ENCODE measurements around the gene GLRX. TPM values are rescaled to one million over a fixed set of nuclear protein-coding genes. Genes with fewer than 3 reads are reported as not detected.
"Not testable (repeated sequence)": the region's sequence is repeated elsewhere in the genome, so short reads cannot be mapped to it uniquely, and the experiment has no call there.

GLRX gene
- total RNA-seq, 2 experiments from 2014 or later: 21.0 to 31.5 TPM

DNA sequence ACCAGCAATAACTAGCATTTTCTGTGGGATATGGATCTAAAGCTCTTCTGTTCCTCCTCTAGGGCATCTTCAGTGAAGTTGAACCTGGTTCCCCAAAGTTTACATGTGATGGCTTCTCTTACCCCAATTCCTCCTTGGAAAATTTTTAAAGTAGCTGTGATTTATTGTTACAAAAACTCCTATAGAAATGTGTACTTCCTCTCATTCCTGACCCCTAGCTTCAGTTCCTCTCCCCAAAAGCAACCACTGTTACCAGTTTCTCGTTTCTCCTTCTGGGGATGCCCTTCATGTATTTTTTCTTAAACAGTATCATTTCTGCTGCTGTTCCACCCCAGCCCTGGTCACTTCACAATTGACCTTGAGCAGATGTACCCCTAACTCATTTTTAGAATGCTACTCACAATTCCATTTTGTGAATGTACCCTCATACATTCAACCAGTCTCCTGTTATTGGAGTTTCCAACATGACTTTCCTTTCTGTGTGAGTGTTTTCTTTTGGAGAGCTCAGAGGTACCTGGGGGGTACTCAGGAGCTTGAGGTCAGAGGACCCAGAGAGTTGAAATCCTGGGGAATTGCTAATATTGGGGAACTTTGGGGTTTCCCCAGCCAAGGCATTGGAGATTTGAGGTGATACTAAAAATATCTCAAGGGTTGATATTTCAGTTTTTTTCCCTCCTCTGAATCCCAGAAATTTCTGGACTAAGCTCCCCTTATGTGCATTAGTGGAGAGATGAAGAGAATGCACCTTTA, 18.6 kb upstream of the GLRX start:
- H3K27me3 Mint-ChIP-seq: no peaks in the 10 kb centered on the region
- no peak for ATAC-seq
- no peak for DNase-seq
- POLR2A ChIA-PET: interaction anchor here (1.0 kb wide), 1 partner anchor 7 kb away, joined by 4 read pairs; no protein-coding TSS in a partner anchor
- no peaks in the 10 kb centered on the region for H3K36me3 Mint-ChIP-seq (ENCODE audit: low read depth)
- peaks cover 32% of the 10 kb centered on the region for H3K4me1 Mint-ChIP-seq
- intact Hi-C loops (cut with DNase I, micrococcal nuclease): loop anchor here in 1 of 2 experiments (10.0 kb wide), 1 partner anchor 556 kb away; the partner anchor contains the start of gene MCTP1
- H3K4me3 Mint-ChIP-seq: no peak overlapping the region
- no peaks in the 10 kb centered on the region for H3K9me3 Mint-ChIP-seq (ENCODE audit: low read depth)
- no peak overlapping the region for H3K27ac Mint-ChIP-seq
- CTCF ChIA-PET: interaction anchor here (0.7 to 2.1 kb wide), 7 partner anchors 13 to 195 kb away, joined by 3 to 17 read pairs (median 4); partner anchors contain the start of genes GLRX and RFESD

DNA sequence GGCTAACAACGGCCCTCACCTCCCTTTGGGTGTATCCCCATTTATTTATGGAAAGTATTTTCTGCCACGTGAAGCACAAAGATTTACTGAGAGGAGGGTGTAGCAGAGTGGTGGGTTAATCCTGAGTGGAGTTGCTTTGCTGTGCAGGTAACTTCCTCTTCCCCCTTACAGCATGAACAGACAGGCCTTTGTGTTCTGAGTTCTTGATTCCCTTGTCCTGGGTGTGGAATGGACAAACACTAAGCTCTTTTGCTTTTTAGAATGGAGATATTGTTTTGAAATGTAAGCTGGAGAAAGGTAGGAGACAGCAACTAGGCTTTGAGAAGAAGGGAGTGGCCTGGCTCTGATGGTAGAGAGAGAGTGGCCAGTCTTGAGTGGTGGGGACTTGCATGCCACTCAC, 17.1 kb upstream of the GLRX start:
- no peaks in the 10 kb centered on the region for H3K36me3 Mint-ChIP-seq (ENCODE audit: low read depth)
- peak overlapping the region; percentile 51 for H3K27ac Mint-ChIP-seq
- DNase-seq (no peak), ATAC-seq (no peak)
- CTCF ChIA-PET: interaction anchor here (0.7 to 1.7 kb wide), 4 partner anchors 24 to 176 kb away, joined by 3 to 7 read pairs (median 3); no protein-coding TSS in a partner anchor
- intact Hi-C loops (cut with DNase I, micrococcal nuclease): loop anchor here in 1 of 2 experiments (10.0 kb wide), 1 partner anchor 555 kb away; the partner anchor contains the start of gene MCTP1
- H3K27me3 Mint-ChIP-seq: no peaks in the 10 kb centered on the region
- H3K9me3 Mint-ChIP-seq (ENCODE audit: low read depth): no peaks in the 10 kb centered on the region
- POLR2A ChIA-PET: no interaction called here
- H3K4me3 Mint-ChIP-seq: no peak overlapping the region
- H3K4me1 Mint-ChIP-seq: peaks cover 41% of the 10 kb centered on the region

DNA sequence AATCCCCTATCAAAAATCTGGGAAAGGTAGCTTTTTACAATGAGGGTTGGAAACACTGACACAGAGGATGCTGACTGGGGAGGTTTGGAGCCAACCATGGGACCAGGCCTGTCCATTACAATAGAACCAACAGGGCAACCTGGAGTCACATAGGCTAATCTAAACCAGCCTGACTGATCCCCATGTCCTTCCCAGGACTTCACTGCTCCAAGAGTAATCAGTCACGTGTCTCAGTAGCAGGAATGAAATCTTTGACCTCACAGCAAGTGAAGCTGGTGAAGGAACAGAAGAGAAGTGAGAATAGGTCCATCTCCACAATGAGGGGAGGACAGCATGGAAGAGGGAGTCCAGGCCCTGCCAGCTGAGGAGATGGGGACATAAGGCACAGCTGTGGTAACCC, 16.0 kb upstream of the GLRX start:
- Mint-ChIP-seq H3K27me3 (no peaks in the 10 kb centered on the region), H3K27ac (no peak overlapping the region), H3K9me3 (ENCODE audit: low read depth) (no peaks in the 10 kb centered on the region), H3K4me1 (peaks cover 49% of the 10 kb centered on the region), H3K4me3 (no peak overlapping the region), H3K36me3 (ENCODE audit: low read depth) (no peaks in the 10 kb centered on the region)
- intact Hi-C loops (cut with DNase I, micrococcal nuclease): no loop called here
- POLR2A ChIA-PET: interaction anchor here (0.6 to 0.8 kb wide), 2 partner anchors 15 to 32 kb away, joined by 3 read pairs; no protein-coding TSS in a partner anchor
- ATAC-seq (no peak), DNase-seq (no peak)
- CTCF ChIA-PET: interaction anchor here (0.5 to 1.7 kb wide), 5 partner anchors 11 to 174 kb away, joined by 3 to 10 read pairs (median 4); no protein-coding TSS in a partner anchor

DNA sequence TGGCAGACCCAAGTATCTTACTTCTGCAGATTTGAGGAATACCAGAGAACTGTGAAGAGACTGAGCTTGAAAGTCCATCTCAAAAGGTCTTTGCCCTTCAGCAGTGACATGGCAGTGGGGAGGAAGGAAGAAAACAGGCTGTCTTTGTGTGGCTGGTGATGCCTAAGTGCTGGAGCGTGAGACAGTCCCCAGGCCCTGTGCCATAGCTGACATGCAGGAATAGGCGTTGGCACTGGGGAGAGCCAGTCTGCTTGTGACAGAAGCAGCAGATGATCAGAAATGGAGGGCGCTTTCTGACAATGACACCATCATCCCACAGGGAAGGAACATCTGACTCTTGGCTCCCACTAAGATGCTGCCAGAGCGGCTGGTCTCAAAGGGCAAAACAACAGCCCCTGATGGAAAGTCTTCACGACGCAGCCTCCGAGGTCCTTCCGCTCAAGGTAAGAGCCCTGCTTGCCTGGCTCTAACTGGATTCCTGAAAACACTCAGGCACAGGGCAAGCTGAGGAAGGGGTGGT, 15.5 kb upstream of the GLRX start:
- H3K27me3 Mint-ChIP-seq: no peaks in the 10 kb centered on the region
- H3K4me1 Mint-ChIP-seq: peaks cover 46% of the 10 kb centered on the region
- H3K4me3 Mint-ChIP-seq: no peak overlapping the region
- POLR2A ChIA-PET: interaction anchor here (0.6 to 0.8 kb wide), 2 partner anchors 14 to 97 kb away, joined by 3 to 4 read pairs; no protein-coding TSS in a partner anchor
- no peaks in the 10 kb centered on the region for H3K36me3 Mint-ChIP-seq (ENCODE audit: low read depth)
- DNase-seq: no peak
- CTCF ChIA-PET: interaction anchor here (0.5 to 4.7 kb wide), 5 partner anchors 8 to 57 kb away, joined by 3 to 27 read pairs (median 4); no protein-coding TSS in a partner anchor
- ATAC-seq: no peak
- intact Hi-C loops (cut with DNase I, micrococcal nuclease): no loop called here
- H3K9me3 Mint-ChIP-seq (ENCODE audit: low read depth): no peaks in the 10 kb centered on the region
- peak overlapping the region; percentile 49 for H3K27ac Mint-ChIP-seq

DNA sequence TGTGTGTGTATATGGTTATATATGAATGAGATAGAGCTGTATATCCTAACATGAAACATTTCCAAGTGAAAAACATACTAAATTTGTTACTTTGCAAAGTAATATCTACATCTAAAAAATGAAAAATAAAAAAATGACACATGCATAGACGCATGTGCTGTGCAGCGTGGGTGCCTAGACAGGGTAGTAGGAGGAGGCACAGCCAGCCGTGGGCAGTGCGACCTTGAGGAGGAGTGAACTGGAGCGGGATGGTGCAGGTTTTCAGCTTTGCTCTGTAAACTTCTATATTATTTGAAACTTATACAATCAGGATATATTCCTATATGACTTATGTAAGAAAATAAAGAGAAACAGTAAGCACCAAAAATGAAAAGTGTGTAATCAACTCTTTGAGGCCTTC, 15.0 kb upstream of the GLRX start:
- peaks cover 45% of the 10 kb centered on the region for H3K4me1 Mint-ChIP-seq
- CTCF ChIA-PET: interaction anchor here (0.7 to 4.7 kb wide), 4 partner anchors 8 to 70 kb away, joined by 3 to 27 read pairs (median 8); no protein-coding TSS in a partner anchor
- H3K27ac Mint-ChIP-seq: peak overlapping the region; percentile 49

DNA sequence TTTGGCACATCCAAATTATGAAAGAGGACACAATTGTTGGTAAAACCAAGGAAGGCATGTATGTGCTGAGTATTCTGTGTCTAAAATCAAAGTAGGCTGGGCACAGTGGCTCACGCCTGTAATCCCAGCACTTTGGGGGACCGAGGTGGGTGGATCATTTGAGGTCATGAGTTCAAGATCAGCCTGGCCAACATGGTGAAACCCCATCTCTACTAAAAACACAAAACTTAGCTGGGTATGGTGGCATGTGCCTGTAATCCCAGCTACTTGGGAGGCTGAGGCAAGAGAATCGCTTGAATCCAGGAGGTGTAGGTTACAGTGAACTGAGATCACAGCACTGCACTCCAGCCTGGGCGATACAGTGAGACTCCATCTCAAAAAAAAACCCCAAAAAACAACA, 14.4 kb upstream of the GLRX start:
- Mint-ChIP-seq H3K4me1 (peaks cover 44% of the 10 kb centered on the region), H3K27ac (peak overlapping the region; percentile 91)
- POLR2A ChIA-PET; DNase-seq; intact Hi-C loops (cut with DNase I, micrococcal nuclease); H3K9me3 Mint-ChIP-seq (ENCODE audit: low read depth); H3K36me3 Mint-ChIP-seq (ENCODE audit: low read depth); H3K4me3 Mint-ChIP-seq; ATAC-seq; H3K27me3 Mint-ChIP-seq: not testable (repeated sequence)
- CTCF ChIA-PET: interaction anchor here (0.7 to 4.7 kb wide), 8 partner anchors 9 to 116 kb away, joined by 3 to 27 read pairs (median 6); no protein-coding TSS in a partner anchor

More for the DNA sequence above, 15.0 kb upstream of the GLRX start:
- intact Hi-C loops (cut with DNase I, micrococcal nuclease): no loop called here
- ATAC-seq (no peak), DNase-seq (no peak)
- Mint-ChIP-seq H3K9me3 (ENCODE audit: low read depth) (no peaks in the 10 kb centered on the region), H3K27me3 (no peaks in the 10 kb centered on the region), H3K4me3 (no peak overlapping the region), H3K36me3 (ENCODE audit: low read depth) (no peaks in the 10 kb centered on the region)
- POLR2A ChIA-PET: interaction anchor here (0.6 to 0.8 kb wide), 2 partner anchors 13 to 96 kb away, joined by 3 to 4 read pairs; no protein-coding TSS in a partner anchor

DNA sequence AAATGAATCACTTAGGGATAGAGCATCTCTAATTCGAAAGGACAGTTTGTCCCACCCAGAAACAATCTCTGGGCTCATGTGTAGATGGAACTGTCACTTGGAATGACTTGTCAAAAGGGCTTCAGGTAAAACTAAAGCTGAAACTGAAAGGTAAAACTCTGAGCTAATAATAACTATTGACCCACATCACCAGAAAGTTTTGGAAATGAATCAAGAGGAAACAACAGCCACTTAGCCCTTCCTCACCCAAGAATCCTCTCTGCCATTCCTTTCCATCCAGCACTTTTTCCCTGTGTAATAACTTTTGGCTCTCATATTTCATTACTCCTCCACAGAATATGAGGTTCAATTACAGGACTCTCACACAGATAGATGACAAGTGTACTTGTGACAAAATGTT, 14.0 kb upstream of the GLRX start:
- no peaks in the 10 kb centered on the region for H3K27me3 Mint-ChIP-seq
- POLR2A ChIA-PET: no interaction called here
- H3K9me3 Mint-ChIP-seq (ENCODE audit: low read depth): no peaks in the 10 kb centered on the region
- peaks cover 44% of the 10 kb centered on the region for H3K4me1 Mint-ChIP-seq
- ATAC-seq: no peak
- peak overlapping the region; percentile 91 for H3K27ac Mint-ChIP-seq
- intact Hi-C loops (cut with DNase I, micrococcal nuclease): no loop called here
- H3K4me3 Mint-ChIP-seq: peak overlapping the region; percentile 79
- DNase-seq: no peak
- CTCF ChIA-PET: interaction anchor here (1.1 to 4.7 kb wide), 6 partner anchors 9 to 115 kb away, joined by 3 to 27 read pairs (median 6); no protein-coding TSS in a partner anchor
- H3K36me3 Mint-ChIP-seq (ENCODE audit: low read depth): no peaks in the 10 kb centered on the region

DNA sequence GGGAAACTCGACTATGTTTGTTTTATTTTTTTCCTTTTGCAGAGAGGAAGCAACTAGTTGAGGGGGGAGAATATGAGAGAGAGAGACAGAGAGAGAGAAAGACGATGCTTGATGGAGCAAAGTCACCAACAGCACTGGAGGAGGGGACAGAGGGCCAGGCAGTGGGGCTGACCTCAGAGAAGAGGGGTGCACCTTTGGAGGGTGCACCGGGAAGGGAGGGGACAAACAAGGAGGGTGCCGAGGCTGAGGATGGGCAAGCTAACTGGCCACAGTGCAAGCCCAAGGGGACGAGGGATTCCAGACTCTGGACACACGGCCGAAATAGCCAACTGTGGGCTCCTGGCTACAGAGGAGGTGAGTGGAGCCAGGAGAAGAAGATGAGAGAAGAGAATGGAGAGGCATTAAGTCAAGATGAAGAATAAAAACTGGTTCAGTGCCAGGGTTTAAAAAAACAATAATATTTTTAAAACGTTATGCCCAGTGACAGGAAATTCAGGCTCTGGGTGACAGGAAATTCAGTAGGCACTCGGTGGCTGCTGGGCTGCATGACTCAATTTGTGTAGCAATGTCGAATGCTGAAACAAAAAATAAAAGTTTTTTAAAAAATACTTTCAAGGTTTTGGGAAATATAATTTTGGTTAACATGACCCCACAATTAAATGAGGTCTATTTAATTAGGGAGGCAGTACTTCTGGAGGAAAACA, 13.3 kb upstream of the GLRX start:
- POLR2A ChIA-PET: no interaction called here
- ATAC-seq: no peak
- peaks cover 44% of the 10 kb centered on the region for H3K4me1 Mint-ChIP-seq
- CTCF ChIA-PET: interaction anchor here (1.1 to 4.7 kb wide), 7 partner anchors 8 to 115 kb away, joined by 3 to 27 read pairs (median 6); no protein-coding TSS in a partner anchor
- peak overlapping the region; percentile 91 for H3K27ac Mint-ChIP-seq
- peak overlapping the region; percentile 79 for H3K4me3 Mint-ChIP-seq
- DNase-seq: peak; percentile 49
- intact Hi-C loops (cut with DNase I, micrococcal nuclease): loop anchor here (2.0 kb wide), 2 partner anchors 27 to 189 kb away; partner anchors contain the start of gene RFESD (in 1 of the 2)
- no peaks in the 10 kb centered on the region for H3K36me3 Mint-ChIP-seq (ENCODE audit: low read depth)
- H3K27me3 Mint-ChIP-seq: no peaks in the 10 kb centered on the region
- H3K9me3 Mint-ChIP-seq (ENCODE audit: low read depth): no peaks in the 10 kb centered on the region

DNA sequence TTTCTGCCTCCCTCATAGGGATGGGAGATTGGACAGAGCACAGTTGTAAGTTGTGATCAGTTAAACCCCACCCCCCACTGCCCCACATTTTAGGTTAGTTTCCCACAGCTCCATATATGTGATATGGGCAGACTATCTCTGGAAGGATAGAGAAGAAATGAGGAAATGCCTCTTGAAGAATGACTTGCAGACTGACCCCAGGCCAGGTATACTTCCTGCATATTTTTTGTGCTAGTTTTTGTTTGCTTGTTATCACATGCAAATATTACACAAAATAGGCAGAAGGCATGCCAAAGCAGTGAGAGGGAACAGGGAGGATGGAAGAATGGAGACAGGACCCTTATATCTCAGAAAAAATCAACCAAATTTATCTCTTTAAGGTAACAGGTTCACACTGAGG, 10.1 kb upstream of the GLRX start:
- no peak for ATAC-seq
- Mint-ChIP-seq H3K4me1 (peaks cover 42% of the 10 kb centered on the region), H3K27ac (no peak overlapping the region), H3K4me3 (no peak overlapping the region), H3K9me3 (ENCODE audit: low read depth) (no peaks in the 10 kb centered on the region), H3K27me3 (no peaks in the 10 kb centered on the region), H3K36me3 (ENCODE audit: low read depth) (no peaks in the 10 kb centered on the region)
- CTCF ChIA-PET: interaction anchor here (0.6 to 2.0 kb wide), 6 partner anchors 9 to 202 kb away, joined by 3 to 9 read pairs (median 6); no protein-coding TSS in a partner anchor
- intact Hi-C loops (cut with DNase I, micrococcal nuclease): no loop called here
- POLR2A ChIA-PET: no interaction called here
- no peak for DNase-seq

DNA sequence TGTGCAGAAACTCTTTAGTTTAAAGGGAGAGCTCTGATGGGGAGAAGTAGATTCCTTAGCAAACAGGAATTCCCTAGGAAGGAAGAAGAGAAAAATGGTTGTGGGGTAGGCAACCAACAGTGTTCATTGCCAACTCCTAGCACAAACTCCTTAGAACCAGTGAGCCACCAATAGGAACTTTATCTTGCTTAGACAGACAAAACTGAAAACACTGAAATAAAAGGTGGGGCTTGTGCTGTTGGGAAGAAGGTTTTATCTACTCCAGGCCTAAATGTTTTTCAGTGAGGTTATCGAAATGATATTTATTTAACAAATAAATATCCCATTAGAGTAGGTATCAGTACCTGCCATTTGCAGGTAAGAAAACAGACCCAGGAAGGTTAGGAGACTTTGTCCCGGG, 7.7 kb upstream of the GLRX start:
- POLR2A ChIA-PET: no interaction called here
- no peak overlapping the region for H3K4me3 Mint-ChIP-seq

DNA sequence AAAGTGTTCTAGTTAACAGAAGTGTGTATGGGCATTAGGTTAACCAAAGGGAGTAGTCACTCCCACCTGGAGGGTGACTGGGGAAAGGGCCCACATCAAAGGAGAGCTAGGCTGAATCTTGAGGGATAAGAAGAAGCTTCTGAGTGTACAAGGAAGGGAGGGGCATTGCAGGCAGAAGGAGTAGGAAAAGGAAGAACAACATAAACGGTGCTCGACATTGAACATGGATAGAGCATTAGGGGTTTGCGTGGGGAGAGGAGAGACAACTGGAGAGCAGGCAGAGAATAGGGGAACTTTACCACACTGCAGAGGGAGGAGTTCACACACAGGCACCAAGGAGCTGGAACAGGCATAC, 5.3 kb upstream of the GLRX start:
- no peaks in the 10 kb centered on the region for H3K27me3 Mint-ChIP-seq
- intact Hi-C loops (cut with DNase I, micrococcal nuclease): no loop called here
- H3K4me1 Mint-ChIP-seq: peaks cover 40% of the 10 kb centered on the region
- ChIA-PET POLR2A (interaction anchor here (0.6 kb wide), 1 partner anchor 181 kb away, joined by 3 read pairs; the partner anchor contains the start of gene RFESD), CTCF (interaction anchor here (1.0 to 1.8 kb wide), 3 partner anchors 8 to 47 kb away, joined by 3 to 6 read pairs (median 5); no protein-coding TSS in a partner anchor)
- peak overlapping the region; percentile 5 for H3K27ac Mint-ChIP-seq
- no peak for ATAC-seq
- no peaks in the 10 kb centered on the region for H3K9me3 Mint-ChIP-seq (ENCODE audit: low read depth)
- no peaks in the 10 kb centered on the region for H3K36me3 Mint-ChIP-seq (ENCODE audit: low read depth)
- no peak overlapping the region for H3K4me3 Mint-ChIP-seq
- no peak for DNase-seq

More for the DNA sequence above, 7.7 kb upstream of the GLRX start:
- Mint-ChIP-seq H3K36me3 (ENCODE audit: low read depth) (no peaks in the 10 kb centered on the region), H3K4me1 (peaks cover 31% of the 10 kb centered on the region), H3K9me3 (ENCODE audit: low read depth) (no peaks in the 10 kb centered on the region), H3K27me3 (no peaks in the 10 kb centered on the region), H3K27ac (no peak overlapping the region)
- intact Hi-C loops (cut with DNase I, micrococcal nuclease): no loop called here
- CTCF ChIA-PET: interaction anchor here (0.6 to 1.1 kb wide), 2 partner anchors 21 to 424 kb away, joined by 3 to 4 read pairs; no protein-coding TSS in a partner anchor
- ATAC-seq (no peak), DNase-seq (no peak)
